Activated CD4-positive, alpha-beta T cell treated with anti-CD3 and anti-CD28 coated beads, Interleukin-2, amount 10 ng/mL, durations not matched to agents 7 days and 5 days (primary cell): ENCODE results near the gene GLTP. TPM values are rescaled to one million over a fixed set of nuclear protein-coding genes. Genes with fewer than 3 reads are reported as not detected.

ENCODE experiments used
- CTCF ChIA-PET: fragments of 350-600 bp; sonication (Branson Sonifier 250); formaldehyde crosslinking; loops from one replicate; lab custom pipeline; 2021; ENCODE audit warnings: antibody characterized with exemption; lab: Charles Lee
- POLR2A ChIA-PET: fragments of 350-600 bp; sonication (Branson Sonifier 250); formaldehyde crosslinking; loops from one replicate; lab custom pipeline; 2021; ENCODE audit warnings: antibody characterized with exemption; lab: Charles Lee
- DNase-seq: peaks from one replicate; pipeline ENCODE4 v3.0.0-alpha.2; 2020
- H3K27ac Mint-ChIP-seq: one replicate; pipeline ENCODE4 v1.8.0; 2021; ENCODE audit warnings: mild to moderate bottlenecking, moderate library complexity, mixed read lengths
- H3K27me3 Mint-ChIP-seq: one replicate; pipeline ENCODE4 v1.8.0; 2021; ENCODE audit warnings: mixed read lengths
- H3K36me3 Mint-ChIP-seq: one replicate; pipeline ENCODE4 v1.8.0; 2021; ENCODE audit warnings: low read depth, mixed read lengths
- H3K4me1 Mint-ChIP-seq: one replicate; pipeline ENCODE4 v1.8.0; 2021; ENCODE audit warnings: mixed read lengths
- H3K4me3 Mint-ChIP-seq: one replicate; pipeline ENCODE4 v1.8.0; 2021; ENCODE audit warnings: mild to moderate bottlenecking, moderate library complexity, mixed read lengths
- H3K9me3 Mint-ChIP-seq: one replicate; pipeline ENCODE4 v1.8.0; 2021; ENCODE audit warnings: mixed read lengths
- total RNA-seq, 2 experiments: library from RNA; stranded (reverse); gene quantifications; one replicate each; pipeline ENCODE4 v1.2.3, GENCODE V29; 2021

The GLTP gene
- total RNA-seq, 2 experiments from 2014 or later, result 17.6 to 20.7 TPM

- POLR2A ChIA-PET, result interaction anchor here (0.7 kb wide), 1 partner anchor 66 kb away, joined by 3 read pairs; no protein-coding TSS in a partner anchor
- H3K27ac Mint-ChIP-seq, result no peak overlapping the region
- H3K27me3 Mint-ChIP-seq, result no peaks in the 10 kb centered on the region
- H3K36me3 Mint-ChIP-seq, result peaks cover 49% of the 10 kb centered on the region
- H3K4me3 Mint-ChIP-seq, result no peak overlapping the region
- no peak for DNase-seq
- no peaks in the 10 kb centered on the region for H3K9me3 Mint-ChIP-seq
- H3K4me1 Mint-ChIP-seq, result no peaks in the 10 kb centered on the region
- CTCF ChIA-PET, result interaction anchor here (1.3 kb wide), 1 partner anchor 9 kb away, joined by 4 read pairs; no protein-coding TSS in a partner anchor
Observed at GRCh38 chr12:109919456-109919855, 39.1 kb upstream of the GLTP start.

GRCh38 chr12:109916045-109916444 lies 35.7 kb upstream of the GLTP start:
- peak overlapping the region; percentile 57 for H3K27ac Mint-ChIP-seq
- H3K36me3 Mint-ChIP-seq, result peaks cover 58% of the 10 kb centered on the region
- no peak for DNase-seq
- H3K27me3 Mint-ChIP-seq, result no peaks in the 10 kb centered on the region
- no peaks in the 10 kb centered on the region for H3K9me3 Mint-ChIP-seq
- no peak overlapping the region for H3K4me3 Mint-ChIP-seq
- no peaks in the 10 kb centered on the region for H3K4me1 Mint-ChIP-seq
- CTCF ChIA-PET, result no interaction called here
- POLR2A ChIA-PET, result no interaction called here

- Mint-ChIP-seq H3K36me3 (peaks cover 57% of the 10 kb centered on the region), H3K9me3 (no peaks in the 10 kb centered on the region), H3K4me1 (no peaks in the 10 kb centered on the region), H3K27ac (peak overlapping the region; percentile 57), H3K4me3 (no peak overlapping the region), H3K27me3 (no peaks in the 10 kb centered on the region)
- ChIA-PET CTCF (interaction anchor here (1.2 to 1.7 kb wide), 4 partner anchors 11 to 516 kb away, joined by 3 to 6 read pairs (median 4); no protein-coding TSS in a partner anchor), POLR2A (no interaction called here)
- DNase-seq, result no peak
Observed at GRCh38 chr12:109915171-109916040, 35.1 kb upstream of the GLTP start.

- CTCF ChIA-PET, result interaction anchor here (1.2 to 1.7 kb wide), 5 partner anchors 12 to 516 kb away, joined by 3 to 6 read pairs (median 5); partner anchors contain the start of gene TCHP
Observed at GRCh38 chr12:109914461-109914860, 34.1 kb upstream of the GLTP start.

GRCh38 chr12:109912855-109913321 lies 32.5 kb upstream of the GLTP start:
- ChIA-PET POLR2A (no interaction called here), CTCF (no interaction called here)
- H3K27ac Mint-ChIP-seq, result no peak overlapping the region
- H3K36me3 Mint-ChIP-seq, result peaks cover 63% of the 10 kb centered on the region
- no peaks in the 10 kb centered on the region for H3K4me1 Mint-ChIP-seq
- no peak overlapping the region for H3K4me3 Mint-ChIP-seq
- no peaks in the 10 kb centered on the region for H3K9me3 Mint-ChIP-seq
- DNase-seq, result no peak
- no peaks in the 10 kb centered on the region for H3K27me3 Mint-ChIP-seq

More at GRCh38 chr12:109914461-109914860, 34.1 kb upstream of the GLTP start:
- POLR2A ChIA-PET, result no interaction called here
- DNase-seq, result no peak
- Mint-ChIP-seq H3K9me3 (no peaks in the 10 kb centered on the region), H3K36me3 (peaks cover 57% of the 10 kb centered on the region), H3K4me3 (no peak overlapping the region), H3K4me1 (no peaks in the 10 kb centered on the region), H3K27ac (no peak overlapping the region), H3K27me3 (no peaks in the 10 kb centered on the region)

GRCh38 chr12:109910969-109911348 lies 30.6 kb upstream of the GLTP start:
- peak; percentile 16 for DNase-seq
- no peaks in the 10 kb centered on the region for H3K27me3 Mint-ChIP-seq
- H3K4me3 Mint-ChIP-seq, result no peak overlapping the region
- H3K9me3 Mint-ChIP-seq, result no peaks in the 10 kb centered on the region
- no peaks in the 10 kb centered on the region for H3K4me1 Mint-ChIP-seq
- H3K27ac Mint-ChIP-seq, result no peak overlapping the region
- ChIA-PET CTCF (interaction anchor here (0.7 to 1.9 kb wide), 3 partner anchors 10 to 103 kb away, joined by 3 to 5 read pairs (median 4); partner anchors contain the start of gene TCHP), POLR2A (no interaction called here)
- peaks cover 56% of the 10 kb centered on the region for H3K36me3 Mint-ChIP-seq

- Mint-ChIP-seq H3K36me3 (peaks cover 59% of the 10 kb centered on the region), H3K4me3 (no peak overlapping the region), H3K27ac (no peak overlapping the region), H3K4me1 (no peaks in the 10 kb centered on the region), H3K9me3 (no peaks in the 10 kb centered on the region), H3K27me3 (no peaks in the 10 kb centered on the region)
- ChIA-PET POLR2A (no interaction called here), CTCF (interaction anchor here (0.9 to 1.9 kb wide), 3 partner anchors 9 to 19 kb away, joined by 3 to 5 read pairs (median 4); partner anchors contain the start of gene TCHP)
- DNase-seq, result no peak
Observed at GRCh38 chr12:109910254-109910968, 30.1 kb upstream of the GLTP start.

GRCh38 chr12:109905301-109905700 lies 25.0 kb upstream of the GLTP start:
- ChIA-PET CTCF (interaction anchor here (1.0 kb wide), 1 partner anchor 382 kb away, joined by 4 read pairs; no protein-coding TSS in a partner anchor), POLR2A (no interaction called here)
- Mint-ChIP-seq H3K4me3 (no peak overlapping the region), H3K27me3 (no peaks in the 10 kb centered on the region), H3K36me3 (peaks cover 46% of the 10 kb centered on the region), H3K4me1 (peaks cover 14% of the 10 kb centered on the region), H3K9me3 (no peaks in the 10 kb centered on the region), H3K27ac (peak overlapping the region; percentile 26)
- no peak for DNase-seq

GRCh38 chr12:109902891-109903418 lies 22.6 kb upstream of the GLTP start:
- Mint-ChIP-seq H3K9me3 (no peaks in the 10 kb centered on the region), H3K4me1 (peaks cover 19% of the 10 kb centered on the region), H3K27me3 (no peaks in the 10 kb centered on the region), H3K4me3 (no peak overlapping the region), H3K27ac (no peak overlapping the region), H3K36me3 (peaks cover 31% of the 10 kb centered on the region)
- DNase-seq, result no peak
- ChIA-PET POLR2A (no interaction called here), CTCF (interaction anchor here (1.2 kb wide), 1 partner anchor 29 kb away, joined by 4 read pairs; no protein-coding TSS in a partner anchor)

- Mint-ChIP-seq H3K4me1 (peaks cover 19% of the 10 kb centered on the region), H3K36me3 (peaks cover 24% of the 10 kb centered on the region), H3K27ac (peak overlapping the region; percentile 97), H3K4me3 (peak overlapping the region; percentile 96), H3K27me3 (no peaks in the 10 kb centered on the region), H3K9me3 (no peaks in the 10 kb centered on the region)
- DNase-seq, result peak; percentile 11
- ChIA-PET POLR2A (no interaction called here), CTCF (interaction anchor here (1.5 to 2.2 kb wide), 3 partner anchors 10 to 52 kb away, joined by 4 to 5 read pairs (median 5); no protein-coding TSS in a partner anchor)
Observed at GRCh38 chr12:109900752-109901580, 20.6 kb upstream of the GLTP start.

GRCh38 chr12:109899783-109900751 lies 19.7 kb upstream of the GLTP start, which contains the start of gene TCHP:
TSS of gene TCHP (plus strand) at chr12:109900274. CDS start at chr12:109903027, 2,753 bp downstream.
- Mint-ChIP-seq H3K27ac (peak within 1 kb of the TSS; percentile 97), H3K4me1 (peaks cover 19% of the 10 kb centered on the region), H3K4me3 (peak within 1 kb of the TSS; percentile 96), H3K36me3 (peaks cover 17% of the 10 kb centered on the region), H3K27me3 (no peaks in the 10 kb centered on the region), H3K9me3 (no peaks in the 10 kb centered on the region)
- ChIA-PET CTCF (interaction anchor here (1.5 to 2.2 kb wide), 3 partner anchors 10 to 51 kb away, joined by 4 to 5 read pairs (median 5); no protein-coding TSS in a partner anchor), POLR2A (interaction anchor here (0.5 kb wide), 1 partner anchor 50 kb away, joined by 3 read pairs; no protein-coding TSS in a partner anchor)
- peak; percentile 83 for DNase-seq
